Ascending aorta (tissue), 2 donors: ENCODE results near the gene TEX9. TPM values are rescaled to one million over a fixed set of nuclear protein-coding genes. Genes with fewer than 3 reads are reported as not detected.

Experiments used
- DNase-seq, 2 donors: peaks; one replicate each; pipeline ENCODE4 v3.0.0-alpha.2; 2019; ENCODE audit warnings: low spot score in 2 of 2
- H3K27ac ChIP-seq, 2 donors: fragments of 200-600 bp; sonication (generic); one replicate each; pipeline ENCODE4 v1.5.1; 2016 to 2017; ENCODE audit warnings: mild to moderate bottlenecking in 1 of 2
- H3K27me3 ChIP-seq: fragments of 200-600 bp; sonication (generic); one replicate; pipeline ENCODE4 v1.5.1; 2017
- H3K36me3 ChIP-seq, 2 donors: fragments of 200-600 bp; sonication (generic); one replicate each; pipeline ENCODE4 v1.5.1; 2016
- H3K4me1 ChIP-seq, 2 donors: fragments of 200-600 bp; sonication (generic); one replicate each; pipeline ENCODE4 v1.5.1; 2016 to 2017; ENCODE audit warnings: mild to moderate bottlenecking in 1 of 2
- H3K4me3 ChIP-seq, 2 donors: fragments of 200-600 bp; sonication (generic); one replicate each; pipeline ENCODE4 v1.5.1; 2016 to 2017; ENCODE audit warnings: mild to moderate bottlenecking in 1 of 2
- H3K9me3 ChIP-seq, 2 donors: fragments of 200-600 bp; sonication (generic); one replicate each; pipeline ENCODE4 v1.5.1; 2016
- intact Hi-C: fragments of 100-400 bp; cut with DNase I; formaldehyde crosslinking; loops from one replicate; pipeline ENCODE4 v1.15.1; 2023
- total RNA-seq: library from RNA; depleted of rRNA; stranded (reverse); fragments of >200 nt; gene quantifications from one replicate; pipeline ENCODE4 v1.1.0, GENCODE V29; 2016
- TF ChIP-seq, protein P1 (sequence below), 3 experiments: fragments of 200-600 bp in 2 of 3; fragments of 450-650 bp in 1 of 3; sonication (generic) in 2 of 3; IDR thresholded peaks; one replicate each; pipeline ENCODE4 v1.5.1; 2016 to 2019; ENCODE audit warnings: antibody characterized with exemption in 3 of 3, mild to moderate bottlenecking in 1 of 3, moderate library complexity in 1 of 3

Gene TEX9
- total RNA-seq, 1 donor from 2014 or later = 12.5 TPM

DNA sequence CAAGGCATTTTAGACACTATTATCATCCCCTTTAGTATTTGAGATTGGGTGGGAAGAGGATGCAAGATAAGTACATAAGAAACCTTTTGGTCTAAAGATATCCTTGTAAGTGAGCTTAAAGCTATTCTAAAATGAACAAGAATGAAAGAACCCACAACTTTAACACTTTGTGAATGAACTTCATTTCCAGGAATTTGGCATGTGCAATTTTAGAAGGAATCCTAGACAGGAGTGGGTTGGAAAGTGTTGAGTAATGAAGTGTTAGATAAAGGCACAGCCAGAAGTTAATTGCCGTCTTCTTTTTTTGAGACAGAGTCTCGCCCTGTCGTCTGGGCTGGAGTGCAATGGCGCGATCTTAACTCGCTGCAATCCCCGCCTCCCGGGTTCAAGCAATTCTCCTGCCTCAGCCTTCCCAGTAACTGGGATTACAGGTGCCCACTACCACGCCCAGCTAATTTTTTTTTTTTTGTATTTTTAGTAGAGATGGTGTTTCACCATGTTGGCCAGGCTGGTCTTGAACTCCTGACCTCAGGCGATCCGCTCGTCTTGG is 13.2 kb upstream of the TEX9 start:
- H3K9me3 ChIP-seq = no peaks in the 10 kb centered on the region
- TF ChIP-seq, protein P1, sequence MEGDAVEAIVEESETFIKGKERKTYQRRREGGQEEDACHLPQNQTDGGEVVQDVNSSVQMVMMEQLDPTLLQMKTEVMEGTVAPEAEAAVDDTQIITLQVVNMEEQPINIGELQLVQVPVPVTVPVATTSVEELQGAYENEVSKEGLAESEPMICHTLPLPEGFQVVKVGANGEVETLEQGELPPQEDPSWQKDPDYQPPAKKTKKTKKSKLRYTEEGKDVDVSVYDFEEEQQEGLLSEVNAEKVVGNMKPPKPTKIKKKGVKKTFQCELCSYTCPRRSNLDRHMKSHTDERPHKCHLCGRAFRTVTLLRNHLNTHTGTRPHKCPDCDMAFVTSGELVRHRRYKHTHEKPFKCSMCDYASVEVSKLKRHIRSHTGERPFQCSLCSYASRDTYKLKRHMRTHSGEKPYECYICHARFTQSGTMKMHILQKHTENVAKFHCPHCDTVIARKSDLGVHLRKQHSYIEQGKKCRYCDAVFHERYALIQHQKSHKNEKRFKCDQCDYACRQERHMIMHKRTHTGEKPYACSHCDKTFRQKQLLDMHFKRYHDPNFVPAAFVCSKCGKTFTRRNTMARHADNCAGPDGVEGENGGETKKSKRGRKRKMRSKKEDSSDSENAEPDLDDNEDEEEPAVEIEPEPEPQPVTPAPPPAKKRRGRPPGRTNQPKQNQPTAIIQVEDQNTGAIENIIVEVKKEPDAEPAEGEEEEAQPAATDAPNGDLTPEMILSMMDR (IDR thresholded peaks at IDR 0.05) = no peak
- no peaks in the 10 kb centered on the region for H3K36me3 ChIP-seq
- intact Hi-C loops = no loop called here
- H3K27ac ChIP-seq = no peak overlapping the region
- H3K4me1 ChIP-seq = no peaks in the 10 kb centered on the region
- no peak overlapping the region for H3K4me3 ChIP-seq
- DNase-seq = no peak
- no peaks in the 10 kb centered on the region for H3K27me3 ChIP-seq

GRCh38 chr15:56353119-56353518 is 12.1 kb upstream of the TEX9 start:
- intact Hi-C loops = no loop called here

DNA sequence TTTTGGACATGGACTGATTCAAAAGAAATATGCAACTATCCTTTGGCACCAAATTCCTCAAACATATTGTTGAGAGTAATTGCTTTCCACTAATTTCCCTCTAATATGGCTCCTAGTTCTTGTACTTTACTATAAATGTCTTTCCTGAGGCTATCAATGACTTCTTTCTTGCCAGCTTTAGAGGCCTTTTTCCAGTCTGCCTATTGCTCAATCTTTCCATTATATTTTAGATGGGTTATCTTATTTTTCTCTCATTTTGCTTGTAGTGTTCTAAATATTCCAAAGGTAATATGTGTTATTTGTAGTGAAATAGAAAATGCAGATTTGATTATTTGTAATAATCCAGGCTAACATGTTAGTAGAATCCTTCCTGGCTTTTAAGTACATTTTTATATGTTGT is 11.5 kb upstream of the TEX9 start:
- no peaks in the 10 kb centered on the region for H3K9me3 ChIP-seq
- no peak overlapping the region for H3K4me3 ChIP-seq
- DNase-seq = no peak
- intact Hi-C loops = no loop called here
- TF ChIP-seq, protein P1 (IDR thresholded peaks at IDR 0.05) = no peak
- H3K27me3 ChIP-seq = no peaks in the 10 kb centered on the region
- H3K36me3 ChIP-seq = no peaks in the 10 kb centered on the region
- no peak overlapping the region for H3K27ac ChIP-seq
- no peaks in the 10 kb centered on the region for H3K4me1 ChIP-seq

More at GRCh38 chr15:56353119-56353518, 12.1 kb upstream of the TEX9 start:
- DNase-seq = no peak
- TF ChIP-seq, protein P1 (IDR thresholded peaks at IDR 0.05) = no peak
- Histone ChIP-seq H3K9me3 (no peaks in the 10 kb centered on the region), H3K27ac (no peak overlapping the region), H3K4me1 (no peaks in the 10 kb centered on the region), H3K27me3 (no peaks in the 10 kb centered on the region), H3K36me3 (no peaks in the 10 kb centered on the region), H3K4me3 (no peak overlapping the region)

DNA sequence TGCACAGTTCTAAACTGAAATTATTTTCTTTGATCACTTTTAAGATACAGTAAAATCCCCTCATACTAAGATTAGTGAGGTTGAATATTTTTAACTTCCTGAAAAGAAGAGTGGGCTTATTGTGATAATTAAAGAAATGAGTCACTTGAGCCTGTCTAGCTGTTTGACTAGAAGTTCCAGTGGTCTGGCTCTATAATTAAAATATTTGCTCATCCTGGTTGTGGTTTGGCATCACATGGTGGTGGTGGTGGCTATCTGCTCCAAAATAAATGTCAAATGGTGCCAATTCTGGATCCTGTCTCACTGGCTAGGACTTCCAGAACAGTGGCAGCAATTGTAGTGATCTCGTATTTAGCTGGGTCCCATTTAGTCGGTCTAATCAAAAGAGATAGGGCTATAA is 8.6 kb upstream of the TEX9 start:
- H3K27me3 ChIP-seq = no peaks in the 10 kb centered on the region
- no peak overlapping the region for H3K4me3 ChIP-seq
- TF ChIP-seq, protein P1 (IDR thresholded peaks at IDR 0.05) = no peak
- intact Hi-C loops = no loop called here
- H3K36me3 ChIP-seq = no peaks in the 10 kb centered on the region
- no peaks in the 10 kb centered on the region for H3K9me3 ChIP-seq
- no peak for DNase-seq
- H3K27ac ChIP-seq = no peak overlapping the region
- no peaks in the 10 kb centered on the region for H3K4me1 ChIP-seq

GRCh38 chr15:56358604-56359003 is 6.6 kb upstream of the TEX9 start:
- TF ChIP-seq, protein P1 (IDR thresholded peaks at IDR 0.05) = no peak
- H3K27ac ChIP-seq = no peak overlapping the region

DNA sequence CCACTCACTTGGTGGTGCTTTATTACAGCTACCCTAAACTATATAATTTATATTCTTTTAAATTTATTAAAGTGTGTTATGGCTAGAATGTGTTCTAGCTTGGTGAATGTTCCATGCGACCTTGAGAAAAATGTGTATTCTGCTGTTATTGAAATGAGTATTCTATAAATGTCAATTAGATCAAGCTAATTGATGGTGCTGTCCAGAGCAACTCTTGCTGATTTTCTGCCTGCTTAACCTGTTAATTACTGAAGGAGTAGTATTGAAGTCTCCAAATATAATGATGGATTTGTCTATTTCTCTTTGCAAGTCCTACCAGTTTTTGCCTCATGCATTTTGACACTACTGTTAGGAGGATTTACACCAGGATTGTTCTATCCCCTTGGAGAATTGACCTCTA is 3.2 kb upstream of the TEX9 start:
- Histone ChIP-seq H3K27ac (no peak overlapping the region), H3K4me1 (peaks cover 0 to 3% of the 10 kb centered on the region in 2 donors), H3K36me3 (no peaks in the 10 kb centered on the region), H3K9me3 (no peaks in the 10 kb centered on the region), H3K4me3 (no peak overlapping the region), H3K27me3 (no peaks in the 10 kb centered on the region)
- TF ChIP-seq, protein P1 (IDR thresholded peaks at IDR 0.05) = no peak
- intact Hi-C loops = no loop called here
- no peak for DNase-seq

More at GRCh38 chr15:56358604-56359003, 6.6 kb upstream of the TEX9 start:
- H3K36me3 ChIP-seq = no peaks in the 10 kb centered on the region
- H3K27me3 ChIP-seq = no peaks in the 10 kb centered on the region
- intact Hi-C loops = no loop called here
- no peak overlapping the region for H3K4me3 ChIP-seq
- no peak for DNase-seq
- no peaks in the 10 kb centered on the region for H3K4me1 ChIP-seq
- H3K9me3 ChIP-seq = no peaks in the 10 kb centered on the region
